ENCODE measurements around the gene C2CD3.
A peak's percentile ranks its signal among the peaks of the same experiment; 100 is the strongest.
"Not testable (repeated sequence)": the region's sequence is repeated elsewhere in the genome, so short reads cannot be mapped to it uniquely, and the experiment has no call there.

The C2CD3 gene

DNA sequence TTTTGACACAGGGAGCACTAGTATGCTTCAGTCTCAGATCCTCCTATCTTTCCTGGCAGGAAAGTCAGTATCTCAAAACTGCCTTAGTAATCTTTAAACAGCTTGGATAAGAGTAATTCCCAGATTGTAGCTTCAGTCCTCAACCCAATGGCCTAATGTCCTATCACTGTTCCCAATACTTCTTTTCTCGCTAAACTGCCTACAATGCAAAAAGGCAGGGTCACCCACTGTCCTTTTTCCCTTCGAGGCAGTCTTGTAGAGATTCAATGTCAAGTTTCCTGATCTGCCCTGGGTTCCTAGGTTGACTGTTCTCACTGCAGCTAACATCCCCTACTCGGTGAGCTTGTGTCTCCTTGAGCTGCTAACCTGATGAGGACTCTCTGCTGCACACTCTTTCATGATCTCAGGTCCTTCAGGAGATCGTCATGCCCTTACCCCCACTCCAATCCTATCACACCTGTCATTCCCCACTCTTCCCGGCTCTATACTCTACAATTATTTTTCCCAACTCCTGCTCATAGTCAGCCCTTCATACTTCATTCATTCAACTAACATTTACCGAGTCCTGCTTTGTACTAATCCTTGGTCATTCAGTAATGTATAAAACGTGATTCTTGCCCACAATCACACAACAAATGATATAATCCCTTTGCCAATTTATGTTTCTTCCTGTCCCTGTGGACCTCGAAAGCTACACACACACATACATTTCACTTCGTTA, 904 bp downstream of the C2CD3 start:
- peak overlapping the region; percentile 97 for H3K4me3 ChIP-seq (ENCODE audit: low read length)
- no peak for DNase-seq (ENCODE audit: low read depth, low spot score)

DNA sequence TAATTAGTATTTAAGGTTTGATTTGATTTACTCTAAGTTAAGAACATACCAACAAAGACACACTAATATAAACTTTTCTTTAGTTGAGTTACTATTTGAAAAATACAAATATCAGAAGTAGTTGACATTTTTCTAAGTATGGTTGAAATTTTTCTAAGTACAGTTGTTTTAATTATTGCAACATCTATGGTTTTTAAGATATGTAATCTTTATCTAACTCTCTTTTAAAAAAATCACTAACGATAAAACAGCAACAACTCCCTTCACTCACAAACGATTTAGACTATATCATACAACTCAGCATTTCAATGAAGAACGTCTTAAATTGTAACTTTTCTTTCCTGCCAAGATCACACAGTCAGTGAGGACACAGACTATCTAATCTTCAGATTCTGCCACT, 2.0 kb downstream of the C2CD3 start:
- DNase-seq (ENCODE audit: low read depth, low spot score) = no peak
- H3K4me3 ChIP-seq (ENCODE audit: low read length) = no peak overlapping the region

DNA sequence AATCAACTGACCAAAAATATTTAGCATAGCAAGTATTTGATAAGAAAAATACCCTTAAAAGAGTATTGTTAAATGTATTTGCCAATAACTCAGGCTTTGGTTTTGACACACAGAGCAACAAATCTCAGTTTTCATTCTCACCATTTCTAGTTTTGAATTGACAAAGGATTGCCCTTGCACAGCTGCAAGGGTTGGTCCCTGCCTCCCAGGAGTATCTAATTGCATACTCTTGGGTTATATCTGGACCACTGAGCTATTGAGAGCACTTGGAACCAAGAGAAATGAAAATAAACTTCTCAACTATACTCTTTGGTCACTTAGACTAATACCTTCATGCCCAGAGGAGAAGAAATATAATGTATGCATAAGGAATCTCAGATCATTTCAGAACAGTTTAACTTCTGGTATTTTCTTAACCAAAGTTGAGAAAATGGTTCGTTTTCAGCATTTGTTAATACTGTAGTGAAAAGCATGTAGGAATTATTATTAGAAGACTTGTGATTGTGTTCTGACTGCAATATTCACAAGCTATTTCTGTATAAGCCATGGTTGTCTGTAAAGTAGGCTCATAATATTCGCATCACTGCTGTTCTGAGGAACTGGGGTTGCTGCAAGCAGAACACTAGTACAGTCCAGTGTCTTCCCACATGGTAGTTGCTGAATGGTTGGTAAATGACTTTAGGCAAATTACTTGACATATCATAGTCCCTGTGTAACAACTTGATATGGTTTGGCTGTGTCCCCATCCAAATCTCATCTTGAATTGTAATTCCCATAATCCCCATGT, 7.9 kb downstream of the C2CD3 start:
- no peak overlapping the region for H3K4me3 ChIP-seq (ENCODE audit: low read length)
- no peak for DNase-seq (ENCODE audit: low read depth, low spot score)

DNA sequence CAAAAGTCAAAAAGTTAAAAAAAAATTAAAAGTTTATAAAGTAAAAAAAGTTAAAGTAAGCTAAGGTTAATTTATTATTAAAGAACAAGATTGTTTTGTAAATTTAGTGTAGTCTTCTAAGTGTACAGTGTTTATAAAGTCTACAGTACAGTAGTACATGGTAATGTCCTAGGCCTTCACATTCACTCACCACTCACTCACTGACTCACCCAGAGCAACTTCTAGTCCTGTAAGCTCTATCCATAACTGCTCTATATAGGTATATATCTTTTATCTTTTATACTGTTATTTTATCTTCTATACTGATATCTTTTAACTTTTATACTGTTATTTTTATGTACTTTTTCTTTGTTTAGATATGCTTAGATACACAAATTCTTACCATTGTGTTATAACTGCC, 11.2 kb downstream of the C2CD3 start:
- no peak overlapping the region for H3K4me3 ChIP-seq (ENCODE audit: low read length)
- no peak for DNase-seq (ENCODE audit: low read depth, low spot score)

DNA sequence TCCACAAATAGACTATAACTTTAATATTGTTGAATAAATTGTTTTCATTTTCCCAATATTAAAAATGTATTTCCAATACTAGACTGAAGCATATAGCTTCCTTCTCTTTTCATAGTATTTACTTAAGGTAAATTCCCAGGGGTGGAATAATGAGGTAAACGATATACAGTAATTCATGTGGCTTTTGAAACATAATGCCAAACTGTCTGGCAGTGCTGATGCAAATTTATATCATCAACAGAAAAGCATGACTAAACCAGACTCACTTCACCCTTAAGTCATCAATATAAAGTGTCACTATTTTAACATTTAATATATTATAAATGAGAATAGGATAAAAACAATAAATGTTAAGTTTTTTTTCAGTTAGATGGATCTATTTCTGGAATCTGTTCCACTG, 13.6 kb downstream of the C2CD3 start:
- H3K4me3 ChIP-seq (ENCODE audit: low read length) = no peak overlapping the region
- no peak for DNase-seq (ENCODE audit: low read depth, low spot score)

DNA sequence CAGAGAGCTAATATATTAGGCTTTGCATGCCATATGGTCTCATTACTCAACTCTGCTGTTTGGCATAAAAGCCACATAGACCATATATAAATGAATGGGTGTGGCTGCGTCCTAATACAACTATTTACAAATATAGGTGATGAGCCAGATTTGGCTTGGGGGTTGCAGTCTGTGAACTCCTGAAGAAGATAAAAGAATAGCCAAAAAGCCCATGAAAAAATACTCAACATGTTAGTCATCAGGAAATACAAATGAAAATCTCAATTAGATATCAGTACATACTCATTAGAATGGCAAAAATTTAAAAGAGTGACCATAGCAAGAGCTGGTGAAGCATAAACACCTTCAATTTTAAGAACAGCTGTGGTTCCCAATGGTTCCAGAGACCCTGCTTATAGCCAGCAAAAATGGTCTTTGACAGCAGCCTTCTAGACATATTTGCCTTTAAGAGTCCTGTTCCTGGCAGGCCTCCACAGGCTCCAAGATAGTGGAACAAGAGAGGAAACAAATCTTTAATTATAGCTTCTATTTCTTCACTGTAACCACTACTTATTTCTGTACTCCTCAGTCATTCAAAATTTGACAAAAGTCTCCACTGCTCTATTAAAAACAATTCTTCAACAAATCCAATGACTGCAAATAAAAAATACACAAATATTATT, 16.1 kb downstream of the C2CD3 start:
- no peak overlapping the region for H3K4me3 ChIP-seq (ENCODE audit: low read length)
- DNase-seq (ENCODE audit: low read depth, low spot score) = no peak

DNA sequence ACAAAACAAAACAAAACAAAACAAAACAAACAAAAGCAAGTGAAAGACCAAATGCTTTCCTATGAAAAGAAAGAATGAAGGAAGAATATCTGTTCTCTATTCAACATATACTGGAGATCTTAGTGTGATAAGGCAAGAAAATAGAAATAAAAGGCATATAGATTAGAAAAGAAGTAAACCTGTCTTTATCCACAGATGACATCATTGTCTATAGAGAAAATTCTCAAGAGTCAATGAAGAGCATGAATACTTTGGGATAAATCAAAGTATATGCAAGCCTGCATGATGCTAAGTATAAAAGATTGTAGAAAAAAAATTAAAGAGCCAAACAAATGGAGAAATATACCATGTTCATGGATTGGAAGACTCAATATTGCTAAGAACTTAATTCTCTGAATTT, 17.6 kb downstream of the C2CD3 start:
- no peak for DNase-seq (ENCODE audit: low read depth, low spot score)
- no peak overlapping the region for H3K4me3 ChIP-seq (ENCODE audit: low read length)

DNA sequence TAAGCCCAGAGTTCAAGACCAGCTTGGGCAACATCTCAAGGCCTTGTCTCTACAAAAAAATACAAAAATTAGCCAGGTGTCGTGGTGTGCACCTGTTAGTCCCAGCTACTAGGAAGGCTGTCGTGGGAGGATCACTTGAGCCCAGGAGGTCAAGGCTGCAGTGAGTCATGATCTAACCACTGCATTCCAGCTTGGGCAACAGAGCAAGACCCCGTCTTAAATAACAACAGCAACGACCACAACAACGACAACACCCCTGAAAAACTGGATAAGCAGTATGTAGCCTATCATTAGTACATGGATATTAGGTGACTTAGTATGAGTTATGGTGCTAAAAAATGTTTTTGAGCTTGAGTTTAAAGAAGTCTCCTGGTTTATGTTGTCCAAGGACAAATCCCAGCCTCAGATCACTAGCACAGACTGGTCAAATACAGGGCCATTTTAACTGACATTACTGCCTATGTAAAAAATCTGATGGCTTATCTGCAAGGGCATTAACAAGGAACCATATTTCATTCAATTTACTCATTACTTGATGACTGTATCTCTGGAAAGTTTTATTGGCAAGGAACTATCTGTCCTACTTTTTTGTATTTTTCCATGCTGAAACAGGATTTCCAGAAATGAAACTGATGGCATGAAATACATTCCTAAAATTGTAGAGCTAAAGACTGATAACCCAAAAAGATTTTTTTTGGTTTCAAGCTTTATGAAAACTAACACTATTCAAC, 23.4 kb downstream of the C2CD3 start:
- no peak for DNase-seq (ENCODE audit: low read depth, low spot score)
- no peak overlapping the region for H3K4me3 ChIP-seq (ENCODE audit: low read length)

DNA sequence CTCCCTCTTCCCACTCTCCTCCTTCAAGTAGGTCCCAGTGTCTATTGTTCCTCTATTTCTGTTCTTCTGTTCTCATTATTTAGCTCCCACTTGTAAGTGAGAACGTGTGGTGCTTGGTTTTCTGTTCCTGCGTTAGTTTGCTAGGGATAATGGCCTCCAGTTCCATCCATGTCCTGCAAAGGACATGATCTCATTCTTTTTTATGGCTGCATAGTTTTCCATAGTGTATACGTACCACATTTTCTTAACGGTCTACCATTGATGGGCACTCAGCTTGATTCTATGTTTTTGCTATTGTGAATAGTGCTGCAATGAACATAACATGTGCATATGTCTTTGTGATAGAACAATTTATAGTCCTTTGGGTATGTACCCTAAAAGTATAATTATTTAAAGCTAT, 26.2 kb downstream of the C2CD3 start:
- H3K4me3 ChIP-seq (ENCODE audit: low read length) = no peak overlapping the region
- DNase-seq (ENCODE audit: low read depth, low spot score) = no peak

DNA sequence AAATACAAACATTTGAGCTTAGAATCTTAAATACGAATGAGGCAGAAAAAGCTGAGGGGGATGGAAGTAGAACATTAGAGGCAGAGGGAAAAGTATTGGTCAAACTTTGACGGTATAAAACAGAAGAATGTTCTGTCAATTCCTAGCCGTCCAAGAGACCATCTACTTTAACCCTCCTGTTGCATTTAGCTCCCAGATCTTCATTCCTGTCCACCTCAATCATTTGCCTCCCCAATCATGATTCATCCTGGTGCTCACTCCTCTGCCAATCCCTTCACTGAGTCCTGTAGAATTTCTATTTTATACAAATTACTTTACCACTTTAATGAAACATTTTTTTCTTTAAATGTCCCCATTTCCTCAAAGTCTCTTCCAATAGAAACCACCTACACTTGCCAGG, 28.2 kb downstream of the C2CD3 start:
- no peak overlapping the region for H3K4me3 ChIP-seq (ENCODE audit: low read length)
- DNase-seq (ENCODE audit: low read depth, low spot score) = no peak

DNA sequence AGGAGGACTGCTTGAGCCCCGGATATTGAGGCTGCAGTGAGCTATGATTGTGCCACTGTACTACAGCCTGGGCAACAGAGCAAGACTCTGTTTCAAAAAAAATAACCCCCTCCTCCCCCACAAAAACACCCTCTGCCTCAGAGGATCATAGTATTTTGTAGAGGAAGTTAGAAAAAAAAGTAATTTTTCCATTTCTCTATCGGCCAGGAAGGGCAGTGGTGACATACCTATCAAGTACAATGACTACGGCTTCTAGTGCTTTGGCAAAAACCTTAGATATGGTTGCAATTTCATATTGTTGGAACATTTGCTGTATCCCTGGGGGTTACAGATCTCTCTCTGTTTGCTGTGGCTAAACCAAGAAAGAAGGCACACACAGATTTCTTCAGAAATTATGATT, 28.9 kb downstream of the C2CD3 start:
- no peak for DNase-seq (ENCODE audit: low read depth, low spot score)
- H3K4me3 ChIP-seq (ENCODE audit: low read length) = no peak overlapping the region

DNA sequence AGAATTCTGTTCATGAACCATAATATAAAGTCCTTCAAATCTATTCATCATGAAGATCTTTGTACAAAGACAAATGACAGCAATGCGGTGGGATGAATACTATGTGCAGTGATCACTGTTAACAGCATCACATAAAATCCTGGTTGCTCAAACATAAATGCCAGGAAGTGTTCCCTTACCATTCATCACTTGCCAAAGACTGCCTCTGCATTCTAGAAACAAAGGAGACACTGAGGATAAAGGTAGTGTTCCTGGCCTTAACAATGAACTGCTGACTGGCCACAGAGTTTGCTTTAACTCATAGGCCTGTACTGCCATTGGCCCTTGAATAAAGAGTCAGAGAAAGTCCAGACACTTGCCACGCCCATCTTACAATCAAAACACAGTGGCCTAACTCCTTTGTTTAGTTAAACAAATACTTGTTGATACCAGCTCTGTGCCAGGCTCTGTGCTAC, 29.5 kb downstream of the C2CD3 start:
- no peak for DNase-seq (ENCODE audit: low read depth, low spot score)
- no peak overlapping the region for H3K4me3 ChIP-seq (ENCODE audit: low read length)

DNA sequence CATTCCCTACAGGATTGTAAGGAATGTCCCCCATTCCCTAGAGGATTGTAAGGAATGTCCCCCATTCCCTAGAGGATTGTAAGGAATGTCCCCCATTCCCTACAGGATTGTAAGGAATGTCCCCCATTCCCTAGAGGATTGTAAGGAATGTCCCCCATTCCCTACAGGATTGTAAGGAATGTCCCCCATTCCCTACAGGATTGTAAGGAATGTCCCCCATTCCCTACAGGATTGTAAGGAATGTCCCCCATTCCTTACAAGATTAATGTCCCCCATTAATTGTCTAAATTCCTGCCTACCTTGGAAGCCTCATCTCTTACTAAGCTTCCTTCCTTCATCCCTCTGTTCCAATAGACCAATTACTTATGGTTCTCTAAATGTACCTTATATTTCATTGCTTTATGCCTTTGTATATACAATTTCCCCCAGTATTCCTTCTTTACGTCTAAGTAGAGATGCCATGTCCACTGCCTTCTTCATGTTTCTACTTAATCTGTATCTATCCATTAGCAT, 30.8 kb downstream of the C2CD3 start:
- H3K4me3 ChIP-seq (ENCODE audit: low read length) = not testable (repeated sequence)

DNA sequence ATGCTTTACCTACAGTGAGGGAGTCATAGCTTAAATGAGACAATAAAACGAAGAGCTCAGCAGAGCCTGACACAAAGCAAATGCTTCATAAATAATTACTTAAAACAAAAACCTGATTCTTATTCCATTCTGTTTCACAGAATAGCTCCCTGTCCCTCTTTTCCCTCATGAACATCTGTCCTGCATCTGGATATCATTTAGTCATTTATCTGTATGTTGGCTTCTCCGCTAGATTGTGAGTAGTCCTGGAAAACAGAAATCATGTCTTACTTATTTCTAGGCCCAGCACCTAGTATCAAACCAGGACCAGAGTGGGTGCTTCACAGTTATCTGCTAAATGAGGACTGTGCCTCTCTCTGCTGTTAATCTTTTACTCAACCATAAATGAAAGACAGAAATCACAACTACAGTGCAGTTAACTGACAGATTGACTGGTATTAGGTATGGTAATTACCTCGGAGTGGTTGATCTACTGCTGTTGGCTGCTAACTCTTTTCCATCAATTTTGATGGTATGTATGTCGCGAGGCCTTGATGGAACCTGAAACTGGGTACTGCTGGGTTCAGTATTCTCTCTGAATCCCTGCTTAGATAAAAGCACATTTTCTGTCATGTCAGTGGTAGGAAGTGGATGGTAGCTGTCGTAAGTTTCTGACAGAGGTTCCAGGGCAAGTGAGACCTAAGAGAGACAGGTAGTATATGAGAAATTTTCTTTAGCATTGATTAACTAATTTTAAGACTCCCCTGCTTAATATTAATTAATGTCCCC, 31.5 kb downstream of the C2CD3 start:
- no peak overlapping the region for H3K4me3 ChIP-seq (ENCODE audit: low read length)
- no peak for DNase-seq (ENCODE audit: low read depth, low spot score)

More for the DNA sequence above, 30.8 kb downstream of the C2CD3 start:
- DNase-seq (ENCODE audit: low read depth, low spot score) = not testable (repeated sequence)

DNA sequence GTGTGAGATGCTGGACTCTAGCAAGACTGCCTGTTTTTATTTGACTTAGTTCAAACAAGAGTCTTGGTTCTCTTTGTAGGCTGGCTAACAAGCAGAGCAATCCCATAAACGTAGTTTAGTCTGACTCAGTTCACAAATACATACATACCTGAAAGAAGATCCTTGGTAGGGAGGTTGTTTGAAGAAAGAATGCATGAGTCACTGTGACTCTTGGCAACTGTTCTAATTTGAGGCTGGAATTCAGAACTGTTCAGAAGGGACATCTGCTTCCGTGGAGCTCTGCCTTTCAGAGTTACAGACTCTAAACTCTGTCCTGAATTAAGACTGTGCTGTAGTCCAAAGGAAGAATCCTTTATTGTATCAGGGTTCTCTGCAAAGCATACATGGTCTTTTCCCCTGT, 32.2 kb downstream of the C2CD3 start:
- no peak overlapping the region for H3K4me3 ChIP-seq (ENCODE audit: low read length)
- DNase-seq (ENCODE audit: low read depth, low spot score) = no peak

DNA sequence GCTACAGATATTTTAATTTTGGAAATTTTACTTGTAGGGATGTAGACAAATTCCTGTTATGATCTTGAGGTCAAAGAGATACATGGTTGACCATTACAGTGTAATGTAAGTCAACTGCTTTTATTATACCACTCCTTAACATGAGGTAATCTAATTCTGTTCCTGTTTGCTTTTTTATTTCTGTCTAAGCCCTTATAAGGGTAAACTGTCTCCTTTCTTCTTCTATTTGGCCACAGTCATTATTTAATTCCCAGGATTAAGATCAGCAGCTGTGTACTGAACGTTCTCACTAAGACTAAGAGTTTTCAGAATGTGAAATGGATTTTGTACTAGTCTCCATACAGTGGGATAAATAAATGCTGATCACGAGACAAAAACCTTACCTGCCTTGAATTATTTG, 32.8 kb downstream of the C2CD3 start:
- no peak overlapping the region for H3K4me3 ChIP-seq (ENCODE audit: low read length)
- DNase-seq (ENCODE audit: low read depth, low spot score) = no peak

DNA sequence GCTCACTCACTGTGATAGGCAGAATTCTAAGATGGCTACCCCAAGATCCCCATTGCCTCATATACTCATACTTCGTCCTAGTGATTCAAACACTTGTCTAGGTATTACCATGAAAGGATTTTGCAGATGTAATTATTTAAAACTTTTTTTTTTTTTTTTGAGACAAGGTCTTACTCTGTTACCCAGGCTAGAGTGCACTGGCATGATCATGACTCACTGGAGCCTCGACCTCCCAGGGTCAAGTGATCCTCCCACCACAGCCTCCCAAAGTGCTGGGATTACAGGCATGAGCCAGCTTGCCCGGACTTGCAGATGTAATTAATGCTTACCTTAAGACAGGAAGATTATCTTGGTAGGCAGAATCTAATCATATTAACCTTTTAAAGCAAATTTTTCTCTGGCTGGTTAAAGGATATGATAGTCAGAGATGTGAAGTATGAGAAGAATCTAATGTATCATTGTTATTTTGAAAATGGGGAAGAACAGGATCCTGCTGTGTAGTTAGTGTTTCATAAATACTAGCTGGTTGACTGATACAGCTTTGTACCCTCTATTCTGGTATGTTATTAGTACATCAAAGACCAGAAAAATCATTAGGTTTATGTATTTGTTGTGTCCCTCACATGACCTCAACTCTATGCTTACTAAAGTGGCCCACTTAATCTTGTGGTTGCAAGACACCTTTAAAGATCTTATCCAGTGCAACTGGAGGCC, 35.5 kb downstream of the C2CD3 start:
- DNase-seq (ENCODE audit: low read depth, low spot score) = no peak
- H3K4me3 ChIP-seq (ENCODE audit: low read length) = no peak overlapping the region

DNA sequence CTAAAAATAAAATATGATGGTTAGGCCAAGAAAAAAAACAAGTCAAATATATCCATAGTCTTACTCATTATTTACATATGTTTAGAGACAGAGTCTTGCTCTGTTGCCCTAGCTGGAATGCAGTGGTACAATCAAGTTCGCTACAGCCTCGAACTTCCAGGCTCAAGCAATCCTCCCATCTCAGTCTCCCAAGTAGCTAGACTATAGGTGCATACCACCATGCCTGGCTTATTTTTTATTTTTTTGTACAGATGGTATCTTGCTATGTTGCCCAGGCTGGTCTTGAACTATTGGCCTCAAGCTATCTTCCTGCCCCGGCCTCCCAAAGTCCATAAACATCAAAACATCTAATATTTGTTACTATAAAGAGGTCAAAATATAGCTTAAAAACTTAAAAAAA, 36.1 kb downstream of the C2CD3 start:
- no peak for DNase-seq (ENCODE audit: low read depth, low spot score)
- no peak overlapping the region for H3K4me3 ChIP-seq (ENCODE audit: low read length)
